Ovary (tissue), 9 donors: ENCODE results near the gene PLEKHH1. TPM values are rescaled to one million over a fixed set of nuclear protein-coding genes. Genes with fewer than 3 reads are reported as not detected.

Experiments
- DNase-seq, 5 donors: peaks; one replicate each; pipeline ENCODE4 v3.0.0-alpha.2; 2019 to 2020
- H3K27ac ChIP-seq, 2 donors: fragments of 200-600 bp; one replicate each; pipeline versions ENCODE4 v1.5.1 to v1.8.0; 2019 to 2022
- H3K27me3 ChIP-seq: fragments of 200-600 bp; one replicate; pipeline ENCODE4 v1.8.0; 2022
- H3K36me3 ChIP-seq: fragments of 200-600 bp; sonication (generic); one replicate; pipeline ENCODE4 v1.5.1; 2019
- H3K4me1 ChIP-seq: one replicate; pipeline ENCODE4 v1.8.1; 2013; ENCODE audit warnings: mild to moderate bottlenecking, moderate library complexity; ENCODE audit not compliant: insufficient read depth
- H3K4me3 ChIP-seq: fragments of 200-600 bp; sonication (generic); one replicate; pipeline ENCODE4 v1.5.1; 2017
- H3K9me3 ChIP-seq, 2 donors: fragments of 200-600 bp in 1 of 2; sonication (generic) in 1 of 2; one replicate each; pipeline versions ENCODE4 v1.5.1 to v1.8.1; 2013 to 2019; ENCODE audit warnings: mild to moderate bottlenecking in 1 of 2, moderate library complexity in 1 of 2
- EP300 ChIP-seq: sonication (generic); formaldehyde crosslinking; IDR thresholded peaks from one replicate; pipeline ENCODE4 v1.6.1; 2017; ENCODE audit warnings: antibody characterized with exemption
- POLR2A ChIP-seq: fragments of 450-650 bp; IDR thresholded peaks from one replicate; pipeline ENCODE4 v1.6.1; 2017; ENCODE audit warnings: antibody characterized with exemption, mild to moderate bottlenecking, moderate library complexity
- WGBS, 3 donors: extraction: QIAGEN DNeasy Blood & Tissue Kit in 1 of 3; methylation state at CpG; one replicate each; pipeline versions ENCODE4 v1.1.5 to v1.1.7; 2013 to 2017; 5-methylcytosine and 5-hydroxymethylcytosine counted together
- intact Hi-C, 4 donors: fragments of 100-400 bp; cut with DNase I; formaldehyde crosslinking; loops; one replicate each; pipeline versions ENCODE4 v1.11.0 to v1.15.1; 2022 to 2023
- polyA plus RNA-seq, 2 donors: library from polyadenylated mRNA; stranded (reverse); fragments of 200-250 nt in 1 of 2; fragments of 350-450 nt in 1 of 2; fragmentation: Illumina TruSeq in 1 of 2; extraction: RNeasy Lipid Tissue Mini Kit (QIAGEN cat#74804) in 1 of 2; gene quantifications; one replicate each; pipeline ENCODE4 v1.2.3, GENCODE V29; 2013 to 2014
- small RNA-seq: library from RNA; depleted of rRNA; stranded (forward); fragments of <200 nt; gene quantifications from one replicate; pipeline ENCODE3, GENCODE V24; 2016
- total RNA-seq, 7 donors: library from RNA; depleted of rRNA in 2 of 7; stranded (reverse); fragments of >200 nt in 2 of 7; fragmentation: NEBNext Ultra II Directional in 3 of 7; extraction: Animal tissue kit (Norgen Biotek cat#: 25700) in 3 of 7; gene quantifications; one replicate each; pipeline versions ENCODE4 v1.1.0 to v1.2.4, GENCODE V29; 2016 to 2023
- TF ChIP-seq, protein P1 (sequence below), 3 donors: fragments of 450-650 bp in 2 of 3; fragments of 200-600 bp in 1 of 3; IDR thresholded peaks; one replicate each; pipeline versions ENCODE4 v1.5.1 to v1.8.0; 2016 to 2022; ENCODE audit warnings: antibody characterized with exemption in 3 of 3, mild to moderate bottlenecking in 1 of 3
- donor health status: DM: no; HTN: no; CAD: no; lungs with moderate emphysema.
- donor health status: DM: no; HTN: no; CAD: no.
- donor health status: Bipolar disorder and iron deficiency.
- donor health status: DM: yes; HTN: yes; CAD: no.
- donor health status: DM: no; HTN: no; CAD: no.
- donor health status: DM: yes; HTN: yes; CAD: no.

PLEKHH1 gene
- total and polyA plus RNA-seq, 9 donors: 0.78 to 15.7 (median 3.9) TPM

DNA sequence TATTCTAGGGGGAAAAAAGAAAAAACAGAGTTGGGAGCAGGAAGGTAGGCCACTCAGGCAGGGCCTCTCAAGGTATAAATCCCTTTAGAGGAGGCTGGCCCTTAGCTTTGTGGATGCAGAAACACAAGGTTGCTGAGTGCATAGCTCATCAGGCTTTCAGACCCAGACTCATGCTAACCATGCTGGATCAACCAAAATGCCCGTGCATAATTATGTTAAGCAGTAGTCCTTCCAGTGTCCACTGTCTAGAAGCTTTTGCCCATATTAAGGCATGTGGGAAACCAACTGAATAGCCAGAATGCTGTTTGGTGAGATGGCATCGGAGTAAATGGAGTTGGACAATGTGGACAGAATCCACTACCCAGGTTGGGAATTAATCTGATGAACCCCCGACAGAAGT, 105.6 kb downstream of the PLEKHH1 start:
- intact Hi-C loops: no loop called here

More for the DNA sequence above, 105.6 kb downstream of the PLEKHH1 start:
- Histone ChIP-seq H3K4me3 (no peak overlapping the region), H3K4me1 (no peaks in the 10 kb centered on the region), H3K36me3 (no peaks in the 10 kb centered on the region), H3K9me3 (no peaks in the 10 kb centered on the region), H3K27me3 (no peaks in the 10 kb centered on the region), H3K27ac (no peak overlapping the region)
- DNase-seq: no peak
- TF ChIP-seq, protein P1, sequence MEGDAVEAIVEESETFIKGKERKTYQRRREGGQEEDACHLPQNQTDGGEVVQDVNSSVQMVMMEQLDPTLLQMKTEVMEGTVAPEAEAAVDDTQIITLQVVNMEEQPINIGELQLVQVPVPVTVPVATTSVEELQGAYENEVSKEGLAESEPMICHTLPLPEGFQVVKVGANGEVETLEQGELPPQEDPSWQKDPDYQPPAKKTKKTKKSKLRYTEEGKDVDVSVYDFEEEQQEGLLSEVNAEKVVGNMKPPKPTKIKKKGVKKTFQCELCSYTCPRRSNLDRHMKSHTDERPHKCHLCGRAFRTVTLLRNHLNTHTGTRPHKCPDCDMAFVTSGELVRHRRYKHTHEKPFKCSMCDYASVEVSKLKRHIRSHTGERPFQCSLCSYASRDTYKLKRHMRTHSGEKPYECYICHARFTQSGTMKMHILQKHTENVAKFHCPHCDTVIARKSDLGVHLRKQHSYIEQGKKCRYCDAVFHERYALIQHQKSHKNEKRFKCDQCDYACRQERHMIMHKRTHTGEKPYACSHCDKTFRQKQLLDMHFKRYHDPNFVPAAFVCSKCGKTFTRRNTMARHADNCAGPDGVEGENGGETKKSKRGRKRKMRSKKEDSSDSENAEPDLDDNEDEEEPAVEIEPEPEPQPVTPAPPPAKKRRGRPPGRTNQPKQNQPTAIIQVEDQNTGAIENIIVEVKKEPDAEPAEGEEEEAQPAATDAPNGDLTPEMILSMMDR (IDR thresholded peaks at IDR 0.05): no peak
- TF ChIP-seq EP300: no peak
- TF ChIP-seq POLR2A: no peak
- 84 to 95% (median 85%) methylated on average over 3 of the region's 3 CpGs for WGBS, 3 donors

Small RNAs within 50 kb of the gene (small RNA-seq; reads per million reads assigned to genes)
- not detected for gene AL132640.3
- gene RF00019: not detected

Other genes starting within 250 kb of the PLEKHH1 start
- 10 to 100 TPM; 30.7 to 54.1 (median 35.4) TPM for gene ATP6V1D, start 173.5 kb upstream of the PLEKHH1 start, total RNA-seq
- gene ATP6V1D, start 173.5 kb upstream of the PLEKHH1 start, polyA plus RNA-seq: 10 to 100 TPM; 21.5 to 77.1 TPM
- gene EIF2S1, start 173.0 kb upstream of the PLEKHH1 start, total RNA-seq: 10 to 100 TPM; 28.0 to 63.8 (median 49.1) TPM
- 100 to 1,000 TPM in 1 of 2 donors, 10 to 100 TPM in 1; 35.7 to 102 TPM for gene EIF2S1, start 173.0 kb upstream of the PLEKHH1 start, polyA plus RNA-seq
- gene PLEK2, start 121.1 kb upstream of the PLEKHH1 start, total RNA-seq: 1 to 10 TPM in 3 of 7 donors, under 1 TPM in 2, not detected in 2; 0.43 to 2.8 (median 1.9) TPM
- gene PLEK2, start 121.1 kb upstream of the PLEKHH1 start, polyA plus RNA-seq: 100 to 1,000 TPM in 1 of 2 donors, 1 to 10 TPM in 1; 1.9 to 130 TPM
- gene TMEM229B, start 44.6 kb upstream of the PLEKHH1 start, total RNA-seq: 1 to 10 TPM; 1.2 to 4.6 (median 2.9) TPM
- gene TMEM229B, start 44.6 kb upstream of the PLEKHH1 start, polyA plus RNA-seq: 10 to 100 TPM in 1 of 2 donors, 1 to 10 TPM in 1; 2.1 to 11.9 TPM
- gene PIGH, start 67.0 kb downstream of the PLEKHH1 start, total RNA-seq: 10 to 100 TPM; 21.9 to 32.5 (median 30.2) TPM
- 10 to 100 TPM; 24.4 to 35.2 TPM for gene PIGH, start 67.0 kb downstream of the PLEKHH1 start, polyA plus RNA-seq
- 10 to 100 TPM in 4 of 7 donors, 1 to 10 TPM in 3; 1.4 to 33.7 (median 10.5) TPM for gene ARG2, start 86.6 kb downstream of the PLEKHH1 start, total RNA-seq
- 1 to 10 TPM; 2.9 to 3.9 TPM for gene ARG2, start 86.6 kb downstream of the PLEKHH1 start, polyA plus RNA-seq
- 10 to 100 TPM; 34.6 to 76.5 (median 64.7) TPM for gene VTI1B, start 141.3 kb downstream of the PLEKHH1 start, total RNA-seq
- 10 to 100 TPM; 41.6 to 93.1 TPM for gene VTI1B, start 141.3 kb downstream of the PLEKHH1 start, polyA plus RNA-seq
- 10 to 100 TPM; 30.3 to 46.9 (median 36.6) TPM for gene RDH11, start 162.5 kb downstream of the PLEKHH1 start, total RNA-seq
- 10 to 100 TPM; 32.7 to 90.0 TPM for gene RDH11, start 162.5 kb downstream of the PLEKHH1 start, polyA plus RNA-seq
- under 1 TPM in 1 of 7 donors, not detected in 6; 0.30 TPM for gene RDH12, start 168.6 kb downstream of the PLEKHH1 start, total RNA-seq
- under 1 TPM in 1 of 2 donors, not detected in 1; 0.10 TPM for gene RDH12, start 168.6 kb downstream of the PLEKHH1 start, polyA plus RNA-seq